AG09319 (cell line): ENCODE measurements around the gene USH2A.

Experiments used
- DNase-seq: peaks from one replicate; pipeline ENCODE4 v3.0.0-alpha.2; 2010; ENCODE audit warnings: low read depth; ENCODE audit errors: extremely low read depth
- TF ChIP-seq, protein P1 (sequence below): IDR thresholded peaks from 2 replicates; pipeline ENCODE4 v1.5.1; 2011; ENCODE audit warnings: low read depth, mild to moderate bottlenecking, inconsistent platforms, low read length, moderate library complexity

USH2A gene

DNA sequence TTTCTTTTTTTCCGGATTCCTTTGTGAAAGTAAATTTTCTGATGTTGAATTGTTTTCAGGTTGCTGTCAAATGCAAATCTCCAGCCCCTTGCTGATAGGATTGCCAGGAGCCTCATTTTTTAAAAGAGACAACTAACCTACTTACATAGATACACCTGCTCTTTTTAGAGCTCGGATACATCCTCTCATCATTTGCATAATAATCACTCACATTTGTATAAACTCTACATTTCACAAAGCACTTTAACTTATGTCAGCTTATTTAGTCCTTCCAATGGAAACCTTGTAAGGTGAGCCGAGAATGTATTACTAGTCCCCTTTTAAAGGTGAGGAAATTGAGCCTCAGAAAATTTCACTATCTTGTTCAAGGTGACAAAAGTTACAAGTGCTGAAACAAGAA lies 771.4 kb downstream of the USH2A start:
- TF ChIP-seq, protein P1, sequence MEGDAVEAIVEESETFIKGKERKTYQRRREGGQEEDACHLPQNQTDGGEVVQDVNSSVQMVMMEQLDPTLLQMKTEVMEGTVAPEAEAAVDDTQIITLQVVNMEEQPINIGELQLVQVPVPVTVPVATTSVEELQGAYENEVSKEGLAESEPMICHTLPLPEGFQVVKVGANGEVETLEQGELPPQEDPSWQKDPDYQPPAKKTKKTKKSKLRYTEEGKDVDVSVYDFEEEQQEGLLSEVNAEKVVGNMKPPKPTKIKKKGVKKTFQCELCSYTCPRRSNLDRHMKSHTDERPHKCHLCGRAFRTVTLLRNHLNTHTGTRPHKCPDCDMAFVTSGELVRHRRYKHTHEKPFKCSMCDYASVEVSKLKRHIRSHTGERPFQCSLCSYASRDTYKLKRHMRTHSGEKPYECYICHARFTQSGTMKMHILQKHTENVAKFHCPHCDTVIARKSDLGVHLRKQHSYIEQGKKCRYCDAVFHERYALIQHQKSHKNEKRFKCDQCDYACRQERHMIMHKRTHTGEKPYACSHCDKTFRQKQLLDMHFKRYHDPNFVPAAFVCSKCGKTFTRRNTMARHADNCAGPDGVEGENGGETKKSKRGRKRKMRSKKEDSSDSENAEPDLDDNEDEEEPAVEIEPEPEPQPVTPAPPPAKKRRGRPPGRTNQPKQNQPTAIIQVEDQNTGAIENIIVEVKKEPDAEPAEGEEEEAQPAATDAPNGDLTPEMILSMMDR, result no peak
- no peak for DNase-seq

DNA sequence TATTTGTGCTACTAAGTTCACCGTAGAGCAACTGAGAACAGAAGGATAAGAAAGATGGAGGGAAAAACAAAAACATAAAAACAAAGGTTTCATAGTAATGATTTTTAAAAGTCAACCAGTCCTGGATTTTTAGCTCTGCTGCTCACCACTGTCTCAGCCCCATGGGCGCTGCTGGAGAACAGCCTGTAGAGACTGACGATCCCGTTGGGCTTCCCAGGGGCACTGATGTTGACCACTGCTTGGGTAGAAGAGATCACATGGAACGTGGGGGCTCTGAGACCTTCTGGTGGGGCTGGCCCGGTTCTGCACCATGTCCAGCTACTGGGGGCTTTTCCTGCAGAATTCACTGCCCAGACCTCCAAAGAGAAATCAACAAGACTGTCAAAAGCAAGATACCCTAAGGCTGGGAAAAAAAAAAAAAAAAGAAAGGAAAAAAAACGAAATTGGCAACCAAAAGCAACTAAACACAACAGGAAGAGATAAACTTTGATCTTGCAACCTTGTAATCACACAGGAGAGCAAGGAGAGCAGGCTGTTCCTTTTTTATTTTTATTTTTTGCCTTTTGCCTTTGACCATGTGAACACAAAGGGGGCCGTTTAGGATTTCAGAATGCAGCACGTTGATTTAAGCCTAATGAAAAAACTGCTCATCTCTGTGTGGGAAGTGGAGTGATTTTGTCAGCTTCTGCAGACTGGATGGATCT lies 772.6 kb downstream of the USH2A start:
- TF ChIP-seq, protein P1, result no peak

DNA sequence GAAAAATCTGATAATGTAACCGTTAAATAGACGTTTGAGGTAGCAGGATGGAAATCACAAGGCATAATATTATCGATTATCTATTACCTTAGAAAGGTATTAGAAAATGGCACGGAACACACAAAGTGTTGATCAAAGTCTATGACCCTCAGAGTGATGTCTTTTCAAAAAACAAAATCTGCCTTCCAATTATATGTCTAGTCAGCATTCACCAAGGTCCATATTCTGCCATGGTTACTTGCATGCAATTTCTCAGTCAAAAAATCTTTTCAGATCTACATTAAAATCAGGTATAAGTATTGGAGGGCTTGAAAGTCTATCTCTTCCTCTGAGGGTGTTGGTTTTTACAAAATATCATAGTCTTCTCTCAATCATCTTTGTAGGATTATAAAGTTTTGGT lies 774.3 kb downstream of the USH2A start:
- DNase-seq, result no peak
- TF ChIP-seq, protein P1, result no peak

More for the DNA sequence above, 772.6 kb downstream of the USH2A start:
- DNase-seq, result no peak

DNA sequence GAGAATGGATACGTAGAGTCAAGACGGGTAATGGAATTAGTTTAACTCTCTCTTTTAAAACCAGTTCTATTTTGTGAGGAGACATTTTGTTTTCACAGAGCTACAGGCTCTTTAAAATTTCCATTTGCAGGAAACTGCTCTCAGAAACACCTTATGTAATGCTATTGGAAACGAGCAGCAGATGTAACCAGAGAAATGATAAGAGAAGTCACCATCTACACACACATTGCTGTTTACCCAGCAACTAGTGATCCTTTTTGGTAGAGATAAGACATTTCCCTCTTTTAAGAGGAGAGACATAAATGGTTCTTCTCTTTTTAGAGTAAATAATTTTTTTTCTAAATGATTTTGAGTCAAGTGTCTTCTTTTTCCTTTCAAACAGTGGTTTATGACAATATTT lies 775.5 kb downstream of the USH2A start:
- TF ChIP-seq, protein P1, result no peak
- DNase-seq, result no peak

DNA sequence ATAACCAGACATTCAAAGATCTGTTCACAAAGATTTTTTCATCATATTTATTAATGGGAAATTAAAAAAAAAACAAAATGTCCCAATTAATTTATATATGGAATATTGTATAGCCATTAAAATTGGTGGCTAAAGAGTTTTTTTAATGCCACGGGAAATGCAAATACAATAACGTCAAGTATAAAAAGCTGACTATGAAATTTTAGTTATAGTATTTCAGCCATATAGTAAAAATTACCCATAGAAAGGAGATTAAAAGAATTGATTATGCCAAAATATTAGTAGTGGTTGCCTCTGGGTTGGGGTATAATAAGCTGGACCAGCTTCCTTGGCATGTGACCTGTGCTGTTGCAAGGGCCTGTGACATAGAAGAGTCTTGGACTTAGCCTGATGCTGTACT lies 777.4 kb downstream of the USH2A start:
- no peak for DNase-seq
- TF ChIP-seq, protein P1, result no peak

DNA sequence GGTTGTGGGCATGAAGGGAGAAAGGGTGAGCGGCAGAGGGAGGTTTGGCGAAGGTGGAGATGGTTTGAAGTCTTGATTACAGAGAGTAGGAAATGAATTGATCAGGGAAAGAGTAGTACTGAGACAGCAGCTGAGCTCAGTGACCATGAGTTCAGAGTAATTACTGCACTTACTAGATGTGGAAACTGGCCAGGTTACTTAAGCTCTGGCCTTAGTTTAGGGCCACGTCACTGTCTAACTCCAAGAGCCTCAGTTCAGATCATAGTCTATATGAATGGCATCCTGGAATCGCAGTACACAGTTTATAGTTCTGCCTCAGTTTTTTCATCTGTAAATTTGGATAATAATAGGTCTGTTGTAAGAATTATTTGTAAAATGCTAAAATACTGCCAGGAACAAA lies 778.1 kb downstream of the USH2A start:
- TF ChIP-seq, protein P1, result no peak
- no peak for DNase-seq

- no peak for DNase-seq
- TF ChIP-seq, protein P1, result no peak
These were observed 779.5 kb downstream of the USH2A start for GRCh38 chr1:215643592-215644321.
